HL-60/S4 treated with retinoic acid at 250 ng/mL for 4 days and 3 days (cell line): ENCODE results near the gene HRC.

Experiments
- in situ Hi-C: fragments of 300-500 bp; cut with MboI; formaldehyde crosslinking; loops from 2 replicates; pipeline ENCODE4 v1.7.0; 2022; ENCODE audit warnings: low sequenced_read_pairs

The HRC gene

DNA sequence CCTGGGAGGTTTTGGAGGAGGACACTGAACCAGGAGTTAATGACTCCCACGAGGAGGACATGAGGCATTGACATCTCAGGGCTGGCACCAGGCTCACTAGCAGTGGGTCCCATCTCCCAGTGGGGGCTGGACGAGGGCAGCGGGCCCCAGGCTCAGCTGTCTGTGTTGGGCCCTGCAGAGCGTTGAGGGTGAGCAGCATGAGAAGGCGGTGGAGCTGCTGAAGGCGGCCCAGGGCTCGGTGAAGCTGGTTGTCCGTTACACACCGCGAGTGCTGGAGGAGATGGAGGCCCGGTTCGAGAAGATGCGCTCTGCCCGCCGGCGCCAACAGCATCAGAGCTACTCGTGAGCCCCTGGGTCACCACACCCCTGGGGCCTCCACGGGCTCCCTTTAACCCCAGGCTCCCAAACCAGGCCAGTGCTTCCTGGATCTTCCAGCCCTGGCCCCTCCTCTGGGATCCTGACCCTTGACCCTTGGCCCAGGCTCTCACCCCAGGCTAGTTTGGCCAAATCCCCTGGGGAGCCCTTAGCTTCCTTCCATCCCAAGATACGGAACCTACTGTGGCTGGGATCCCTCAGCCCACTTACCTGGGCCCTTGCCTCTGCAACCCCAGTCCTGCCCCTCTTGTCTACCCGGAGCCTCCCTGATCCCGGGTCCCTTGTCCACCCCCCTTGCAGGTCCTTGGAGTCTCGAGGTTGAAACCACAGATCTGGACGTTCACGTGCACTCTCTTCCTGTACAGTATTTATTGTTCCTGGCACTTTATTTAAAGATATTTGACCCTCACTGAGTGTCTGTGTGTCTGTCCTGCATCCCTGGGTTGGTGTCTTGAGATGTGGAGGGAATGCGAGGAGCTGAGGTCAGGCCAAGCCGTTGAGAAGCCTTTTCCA, 37.3 kb downstream of the HRC start:
- in situ Hi-C loops: no loop called here

GRCh38 chr19:49116544-49116943, 38.7 kb downstream of the HRC start:
- in situ Hi-C loops: no loop called here

DNA sequence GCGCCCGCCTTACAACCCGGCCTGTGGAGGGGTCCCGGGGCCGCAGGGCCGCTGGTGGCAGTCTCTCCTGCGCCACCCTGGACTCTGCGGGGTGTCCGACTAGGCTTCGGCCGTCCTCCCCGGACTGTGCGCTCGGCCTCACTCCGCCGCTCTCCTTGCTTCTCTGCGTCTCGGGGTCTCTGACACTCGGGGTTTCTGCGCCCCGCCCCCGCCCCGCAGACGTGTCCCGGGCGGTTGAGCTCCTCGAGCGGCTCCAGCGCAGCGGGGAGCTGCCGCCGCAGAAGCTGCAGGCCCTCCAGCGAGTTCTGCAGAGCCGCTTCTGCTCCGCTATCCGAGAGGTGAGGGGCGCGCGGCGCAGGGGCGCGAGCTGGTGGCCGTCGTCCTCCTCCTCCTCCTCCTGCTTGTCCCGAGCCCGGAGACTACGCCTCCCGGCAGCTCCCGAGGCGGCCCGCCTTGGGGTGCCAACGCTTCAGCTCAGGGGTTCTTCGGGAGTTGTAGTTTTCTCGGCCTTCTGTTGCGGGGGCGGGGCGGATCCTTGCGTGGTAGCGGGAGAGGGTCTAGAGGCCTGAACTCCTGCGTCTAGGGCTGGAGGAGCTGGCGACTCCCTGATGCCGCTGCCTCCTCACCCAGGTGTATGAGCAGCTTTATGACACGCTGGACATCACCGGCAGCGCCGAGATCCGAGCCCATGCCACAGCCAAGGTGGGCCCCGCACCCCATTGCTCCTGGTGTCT, 40.4 kb downstream of the HRC start:
- in situ Hi-C loops: no loop called here

DNA sequence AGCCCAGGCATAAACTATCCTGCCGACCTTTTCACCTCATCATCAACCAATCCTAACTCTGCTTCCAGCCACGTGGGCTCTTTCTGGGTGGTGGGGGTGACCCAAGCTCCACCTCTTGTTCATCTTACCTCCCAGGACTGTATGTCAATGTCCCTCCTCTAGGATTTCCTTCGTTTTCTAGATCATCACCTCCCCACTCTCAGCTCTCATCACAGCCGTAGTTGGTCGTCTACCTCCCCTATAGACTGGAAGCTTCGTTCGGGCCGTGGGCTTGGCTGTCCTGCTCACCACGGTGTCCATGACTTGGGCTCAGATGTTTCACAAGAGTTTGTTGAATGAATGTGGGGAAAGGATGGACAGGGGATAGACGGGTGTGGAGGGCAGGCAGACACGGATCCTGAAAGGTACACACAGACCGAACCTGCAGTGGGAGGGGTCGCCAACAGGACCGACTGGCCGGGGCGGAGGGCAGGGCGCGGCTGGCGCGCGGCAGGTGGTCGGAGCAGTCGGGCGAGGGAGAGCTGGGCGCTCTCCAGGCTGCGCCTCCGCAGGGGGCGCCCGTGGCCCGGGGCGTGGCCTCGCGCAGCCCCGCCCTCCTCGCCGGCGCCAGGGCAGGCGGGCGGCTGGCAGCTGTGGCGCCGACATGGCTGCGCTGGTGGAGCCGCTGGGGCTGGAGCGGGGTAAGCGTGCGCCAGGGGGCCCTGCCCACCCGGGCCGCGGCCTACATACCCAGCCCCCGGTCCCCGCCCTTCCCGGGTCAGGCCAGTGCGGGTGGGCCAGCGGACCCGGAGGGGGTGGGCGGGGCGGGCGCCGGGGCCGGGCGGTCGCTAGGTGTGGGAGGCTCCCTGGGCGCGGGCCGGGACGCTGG, 41.2 kb downstream of the HRC start, which contains the start of gene LIN7B:
Gene LIN7B (plus strand): TSS at position 609 of the 868 bp plus-strand sequence. CDS start 35 bp downstream, at position 644.
- in situ Hi-C loops: no loop called here

DNA sequence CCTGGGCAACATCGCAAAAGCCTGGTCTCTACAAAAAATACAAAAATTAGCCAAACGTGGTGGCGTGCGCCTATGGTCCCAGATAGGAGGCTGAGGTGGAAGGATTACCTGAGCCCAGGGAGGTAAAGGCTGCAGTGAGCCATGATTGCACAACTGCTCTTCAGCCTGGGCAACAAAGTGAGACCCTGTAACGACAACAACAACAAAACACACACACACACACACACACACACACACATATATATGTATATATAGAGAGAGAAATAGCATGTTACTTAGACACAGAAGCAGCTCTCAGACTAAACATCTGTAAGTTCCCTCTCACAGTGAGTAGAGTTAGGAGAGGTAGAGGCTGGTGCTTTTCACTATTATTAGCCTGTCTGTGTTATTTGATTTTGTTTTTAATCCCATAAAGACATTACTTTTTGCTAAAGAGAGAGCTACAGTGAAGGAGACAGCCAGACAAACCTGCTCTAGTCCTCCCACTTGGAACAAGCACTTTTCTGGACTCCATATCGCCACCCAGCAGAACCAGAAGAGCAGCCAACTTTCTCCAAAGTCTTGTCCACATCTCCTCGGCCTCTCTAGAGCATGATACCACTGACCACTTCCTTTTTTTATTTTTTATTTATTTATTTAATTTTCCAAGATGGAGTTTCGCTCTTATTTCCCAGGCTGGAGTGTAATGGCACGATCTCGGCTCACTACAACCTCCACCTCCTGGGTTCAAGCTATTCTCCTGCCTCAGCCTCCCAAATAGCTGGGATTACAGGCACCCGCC, 43.8 kb downstream of the HRC start:
- in situ Hi-C loops: no loop called here

DNA sequence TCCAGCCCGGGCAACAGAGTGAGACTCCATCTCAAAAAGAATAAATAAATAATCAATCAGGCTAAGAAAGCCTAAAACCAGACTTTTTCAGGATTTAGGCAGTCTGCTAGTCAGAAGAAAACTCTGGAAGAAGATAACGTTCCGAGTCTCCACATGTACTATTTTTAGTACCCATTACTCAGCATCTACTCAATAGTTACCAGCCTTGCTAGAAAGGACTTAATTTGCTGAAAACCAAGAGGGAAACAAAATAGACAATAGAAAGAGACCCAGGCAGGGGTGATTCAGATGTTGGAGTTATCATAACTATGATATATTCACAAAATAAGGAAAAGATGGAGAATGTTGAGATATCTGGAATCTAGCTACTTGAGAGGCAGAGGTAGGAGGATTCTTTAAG, 44.6 kb downstream of the HRC start:
- in situ Hi-C loops: no loop called here

DNA sequence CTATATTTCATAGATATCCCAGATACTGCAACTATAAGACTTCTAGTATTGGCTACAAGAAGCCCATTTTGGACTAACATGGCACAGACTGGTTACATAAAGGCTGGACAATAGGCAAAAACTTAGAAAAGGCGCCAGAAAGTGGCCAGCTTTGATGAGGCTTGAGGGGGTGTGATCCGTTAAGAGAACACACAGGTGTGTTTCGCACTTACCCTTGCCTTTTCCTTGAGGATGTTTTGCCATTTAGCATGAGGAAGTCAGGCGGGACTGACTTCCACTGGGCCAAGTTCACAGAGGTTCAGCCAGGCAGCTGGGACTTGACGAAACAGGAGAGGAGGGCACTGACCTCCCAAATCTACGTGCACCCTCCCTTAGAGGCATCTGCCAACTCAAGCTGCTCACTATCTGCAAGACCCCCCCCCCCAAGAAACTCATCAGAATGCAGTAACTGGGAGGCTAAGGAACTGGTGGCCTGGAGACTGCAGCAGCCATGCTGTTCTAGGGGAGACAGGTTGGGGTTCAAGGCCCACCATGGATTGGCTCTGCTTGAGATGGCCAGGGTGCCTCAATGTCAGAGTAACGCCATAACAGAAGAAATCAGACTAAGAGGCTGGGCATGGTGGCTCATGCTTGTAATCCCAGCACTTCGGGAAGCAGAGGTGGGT, 45.5 kb downstream of the HRC start:
- in situ Hi-C loops: no loop called here

- in situ Hi-C loops: no loop called here
Measured at GRCh38 chr19:49109051-49109450, 46.1 kb downstream of the HRC start.

DNA sequence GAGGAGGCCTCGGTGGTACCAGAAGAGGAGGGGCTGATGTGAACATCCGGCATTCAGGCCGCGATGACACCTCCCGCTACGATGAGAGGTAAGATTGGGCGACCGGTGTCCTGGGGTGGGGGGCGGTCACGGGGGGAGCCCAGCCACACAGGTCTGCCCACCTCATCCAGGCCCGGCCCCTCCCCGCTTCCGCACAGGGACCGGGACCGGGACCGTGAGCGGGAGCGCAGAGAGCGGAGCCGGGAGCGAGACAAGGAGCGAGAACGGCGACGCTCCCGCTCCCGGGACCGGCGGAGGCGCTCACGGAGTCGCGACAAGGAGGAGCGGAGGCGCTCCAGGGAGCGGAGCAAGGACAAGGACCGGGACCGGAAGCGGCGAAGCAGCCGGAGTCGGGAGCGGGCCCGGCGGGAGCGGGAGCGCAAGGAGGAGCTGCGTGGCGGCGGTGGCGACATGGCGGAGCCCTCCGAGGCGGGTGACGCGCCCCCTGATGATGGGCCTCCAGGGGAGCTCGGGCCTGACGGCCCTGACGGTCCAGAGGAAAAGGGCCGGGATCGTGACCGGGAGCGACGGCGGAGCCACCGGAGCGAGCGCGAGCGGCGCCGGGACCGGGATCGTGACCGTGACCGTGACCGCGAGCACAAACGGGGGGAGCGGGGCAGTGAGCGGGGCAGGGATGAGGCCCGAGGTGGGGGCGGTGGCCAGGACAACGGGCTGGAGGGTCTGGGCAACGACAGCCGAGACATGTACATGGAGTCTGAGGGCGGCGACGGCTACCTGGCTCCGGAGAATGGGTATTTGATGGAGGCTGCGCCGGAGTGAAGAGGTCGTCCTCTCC, 47.4 kb downstream of the HRC start:
- in situ Hi-C loops: no loop called here

DNA sequence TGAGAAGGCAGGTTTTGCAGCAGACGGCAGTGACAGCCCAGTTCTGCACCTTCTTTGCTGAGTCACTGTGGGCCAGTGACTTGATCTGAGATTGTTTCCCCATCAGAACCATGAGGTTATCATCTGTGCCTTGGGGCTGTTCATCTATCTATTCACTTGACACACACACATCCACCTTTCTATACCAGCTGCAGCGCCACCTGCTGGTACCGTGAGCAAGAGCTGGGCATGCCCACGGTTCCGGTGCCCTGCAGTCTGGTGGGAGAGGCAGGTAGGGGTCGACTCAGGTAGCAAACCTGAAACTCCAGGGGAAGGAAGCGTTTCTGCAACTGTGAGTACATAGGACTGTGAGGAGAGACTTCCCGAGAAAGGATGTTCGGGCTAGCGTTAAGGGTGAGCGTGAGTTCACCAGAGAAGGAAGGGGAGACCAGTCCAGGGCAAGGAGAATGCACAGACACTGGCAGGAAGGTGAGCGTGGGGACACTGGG, 48.5 kb downstream of the HRC start:
- in situ Hi-C loops: no loop called here

DNA sequence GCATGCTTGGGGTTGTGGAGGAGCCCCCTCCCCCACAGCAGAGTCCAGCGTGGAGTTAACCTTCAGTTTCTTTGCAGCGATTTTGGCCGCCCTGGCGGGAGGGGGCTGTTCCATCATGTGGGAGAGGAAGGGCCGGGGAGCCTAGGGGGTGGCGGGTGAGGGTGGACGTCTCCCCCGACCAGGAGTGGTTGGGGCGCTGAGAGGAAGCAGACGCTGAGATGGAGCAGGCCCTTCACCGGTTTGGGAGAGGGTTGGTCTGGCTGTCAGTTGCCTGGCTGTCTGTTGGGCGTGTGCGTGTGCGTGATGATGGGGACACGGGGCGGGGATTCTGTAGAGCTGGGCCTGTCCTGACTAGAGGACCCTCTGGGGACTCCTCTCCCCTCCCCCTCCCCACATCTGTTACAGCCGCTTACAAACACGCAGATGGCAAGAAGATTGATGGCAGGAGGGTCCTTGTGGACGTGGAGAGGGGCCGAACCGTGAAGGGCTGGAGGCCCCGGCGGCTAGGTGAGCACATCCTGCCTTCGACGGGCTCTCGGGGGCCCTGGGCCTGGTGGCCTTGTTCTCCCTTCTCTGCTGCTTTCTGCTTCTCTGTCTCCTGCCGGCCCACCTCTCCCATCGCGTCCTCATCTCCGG, 50.8 kb downstream of the HRC start:
- in situ Hi-C loops: no loop called here

GRCh38 chr19:49103331-49104085, 51.7 kb downstream of the HRC start:
- in situ Hi-C loops: no loop called here

- in situ Hi-C loops: no loop called here
Measured at GRCh38 chr19:49102303-49102702, 52.9 kb downstream of the HRC start.
